ENCODE results near the gene KBTBD3.

Gene KBTBD3

GRCh38 chr11:106076919-106077608 lies at the start of gene KBTBD3:
Gene KBTBD3 (minus strand): TSS chr11:106077347. CDS start chr11:106059097, 18,250 bp downstream.
- DNase-seq (ENCODE audit: low spot score): peak; percentile 95

GRCh38 chr11:106121570-106122320 lies 44.6 kb upstream of the KBTBD3 start:
- DNase-seq (ENCODE audit: low spot score): no peak

- no peak for DNase-seq (ENCODE audit: low spot score)
Observed at GRCh38 chr11:106105986-106106385, 28.8 kb upstream of the KBTBD3 start.

- DNase-seq (ENCODE audit: low spot score): peak; percentile 22
Observed at GRCh38 chr11:106101819-106102218, 24.7 kb upstream of the KBTBD3 start.

GRCh38 chr11:106101370-106101769 lies 24.2 kb upstream of the KBTBD3 start:
- DNase-seq (ENCODE audit: low spot score): no peak

- no peak for DNase-seq (ENCODE audit: low spot score)
Observed at GRCh38 chr11:106098893-106099553, 21.9 kb upstream of the KBTBD3 start.

- DNase-seq (ENCODE audit: low spot score): no peak
Observed at GRCh38 chr11:106092446-106092845, 15.3 kb upstream of the KBTBD3 start.

GRCh38 chr11:106091480-106092123 lies 14.5 kb upstream of the KBTBD3 start:
- DNase-seq (ENCODE audit: low spot score): peak; percentile 48

- no peak for DNase-seq (ENCODE audit: low spot score)
Observed at GRCh38 chr11:106088896-106089295, 11.7 kb upstream of the KBTBD3 start.

- no peak for DNase-seq (ENCODE audit: low spot score)
Observed at GRCh38 chr11:106087815-106088435, 10.8 kb upstream of the KBTBD3 start.

GRCh38 chr11:106086850-106087249 lies 9.7 kb upstream of the KBTBD3 start:
- DNase-seq (ENCODE audit: low spot score): no peak

- no peak for DNase-seq (ENCODE audit: low spot score)
Observed at GRCh38 chr11:106086135-106086534, 9.0 kb upstream of the KBTBD3 start.

- no peak for DNase-seq (ENCODE audit: low spot score)
Observed at GRCh38 chr11:106082096-106082495, 4.9 kb upstream of the KBTBD3 start.

- DNase-seq (ENCODE audit: low spot score): no peak
Observed at GRCh38 chr11:106077609-106078455, 685 bp upstream of the KBTBD3 start, which contains the start of gene AASDHPPT. Gene AASDHPPT (plus strand): TSS chr11:106077662. CDS start chr11:106077711, 49 bp downstream.

GRCh38 chr11:106076171-106076918 lies 802 bp downstream of the KBTBD3 start:
- no peak for DNase-seq (ENCODE audit: low spot score)

GRCh38 chr11:106072804-106073203 lies 4.3 kb downstream of the KBTBD3 start:
- DNase-seq (ENCODE audit: low spot score): no peak

- DNase-seq (ENCODE audit: low spot score): no peak
Observed at GRCh38 chr11:106070606-106071005, 6.5 kb downstream of the KBTBD3 start.

GRCh38 chr11:106063009-106063408 lies 14.1 kb downstream of the KBTBD3 start:
- DNase-seq (ENCODE audit: low spot score): no peak

GRCh38 chr11:106061954-106062949 lies 14.9 kb downstream of the KBTBD3 start:
- DNase-seq (ENCODE audit: low spot score): no peak

All from AG08396 (cell line).